HG02623 (cell line): Measurements from ENCODE around the gene GNG7.
"Not testable (repeated sequence)": the region's sequence is repeated elsewhere in the genome, so short reads cannot be mapped to it uniquely, and the experiment has no call there.

Source experiments
- ATAC-seq: cut with Tn5 transposase; IDR thresholded peaks from one replicate; pipeline ENCODE4 v1.9.1; 2021; ENCODE audit warnings: moderate library complexity; ENCODE audit not compliant: unreplicated experiment

The GNG7 gene

GRCh38 chr19:2646866-2647535 is 55.5 kb downstream of the GNG7 start:
- ATAC-seq: no peak

GRCh38 chr19:2645826-2646225 is 56.7 kb downstream of the GNG7 start:
- no peak for ATAC-seq

- ATAC-seq: not testable (repeated sequence)
Measured at GRCh38 chr19:2643123-2643737, 59.3 kb downstream of the GNG7 start.

- no peak for ATAC-seq
Measured at GRCh38 chr19:2641332-2641698, 61.2 kb downstream of the GNG7 start.

- ATAC-seq: no peak
Measured at GRCh38 chr19:2640563-2641331, 61.7 kb downstream of the GNG7 start.

GRCh38 chr19:2639999-2640398 is 62.5 kb downstream of the GNG7 start:
- no peak for ATAC-seq

- ATAC-seq: no peak
Measured at GRCh38 chr19:2638417-2638940, 64.0 kb downstream of the GNG7 start.

GRCh38 chr19:2636897-2637683 is 65.4 kb downstream of the GNG7 start:
- ATAC-seq: no peak

GRCh38 chr19:2636141-2636896 is 66.2 kb downstream of the GNG7 start:
- ATAC-seq: no peak

GRCh38 chr19:2634960-2635359 is 67.5 kb downstream of the GNG7 start:
- no peak for ATAC-seq

- ATAC-seq: no peak
Measured at GRCh38 chr19:2634228-2634951, 68.1 kb downstream of the GNG7 start.

GRCh38 chr19:2633693-2634075 is 68.8 kb downstream of the GNG7 start:
- no peak for ATAC-seq

- no peak for ATAC-seq
Measured at GRCh38 chr19:2631213-2631821, 71.2 kb downstream of the GNG7 start.

- ATAC-seq: no peak
Measured at GRCh38 chr19:2630352-2631001, 72.0 kb downstream of the GNG7 start.

GRCh38 chr19:2629491-2630351 is 72.8 kb downstream of the GNG7 start:
- ATAC-seq: no peak

GRCh38 chr19:2628597-2628996 is 73.9 kb downstream of the GNG7 start:
- ATAC-seq: no peak

GRCh38 chr19:2627855-2628254 is 74.6 kb downstream of the GNG7 start:
- no peak for ATAC-seq

GRCh38 chr19:2627319-2627829 is 75.1 kb downstream of the GNG7 start:
- no peak for ATAC-seq
